WI38 (cell line): ENCODE data around the gene AGAP1.

ENCODE experiments used
- H3K4me3 ChIP-seq: 2 replicates; pipeline ENCODE4 v1.5.1; 2011; ENCODE audit warnings: low read depth, mild to moderate bottlenecking, control low read depth, low read length
- CTCF ChIP-seq: IDR thresholded peaks from 2 replicates; pipeline ENCODE4 v1.5.1; 2012; ENCODE audit warnings: low read depth, mild to moderate bottlenecking, control low read depth, low read length

The AGAP1 gene

DNA sequence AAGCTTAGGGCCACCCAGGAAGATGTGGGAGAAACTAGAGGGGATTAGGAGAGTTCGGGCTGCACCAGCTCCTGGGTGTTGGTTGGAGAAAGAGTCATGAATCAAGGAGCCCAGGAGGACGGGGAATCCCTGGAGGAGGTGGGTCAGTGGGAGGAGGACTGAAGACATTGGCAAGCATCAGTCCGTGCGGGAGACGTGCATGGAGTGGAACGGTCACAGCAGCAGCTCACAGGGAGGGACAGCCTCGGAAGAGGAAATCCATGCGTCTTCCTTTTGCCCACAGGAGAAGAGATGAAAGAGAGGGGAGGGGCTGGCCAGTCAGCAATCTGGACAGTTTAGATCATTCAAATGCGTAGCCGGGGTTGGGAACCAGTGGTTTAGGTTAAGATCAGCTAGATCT, 495.7 kb downstream of the AGAP1 start:
- H3K4me3 ChIP-seq: no peak overlapping the region
- TF ChIP-seq CTCF: no peak

DNA sequence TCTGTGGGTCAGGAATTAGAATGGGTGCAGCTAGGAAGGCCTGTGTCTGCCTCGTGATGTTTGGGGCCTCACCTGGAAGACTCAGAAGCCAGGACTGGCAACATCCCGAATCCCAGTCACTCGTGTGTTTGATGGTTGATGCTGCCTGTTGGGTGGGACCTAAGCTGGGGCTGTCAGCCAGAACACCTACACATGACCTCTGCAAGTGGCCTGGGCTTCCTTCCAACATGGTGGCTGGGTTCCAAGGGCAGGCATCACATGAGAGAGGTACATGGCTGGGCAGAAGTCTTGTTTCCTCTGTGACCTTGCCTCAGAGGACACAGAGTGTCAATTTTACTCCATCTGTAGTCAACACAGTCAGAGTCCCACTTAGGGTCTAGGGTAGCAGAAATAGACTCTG, 496.5 kb downstream of the AGAP1 start:
- no peak for TF ChIP-seq CTCF
- no peak overlapping the region for H3K4me3 ChIP-seq

GRCh38 chr2:235992024-235992423, 498.2 kb downstream of the AGAP1 start:
- TF ChIP-seq CTCF: no peak

GRCh38 chr2:235996419-235996818, 502.6 kb downstream of the AGAP1 start:
- TF ChIP-seq CTCF: no peak
- H3K4me3 ChIP-seq: no peak overlapping the region

More at GRCh38 chr2:235992024-235992423, 498.2 kb downstream of the AGAP1 start:
- H3K4me3 ChIP-seq: no peak overlapping the region

DNA sequence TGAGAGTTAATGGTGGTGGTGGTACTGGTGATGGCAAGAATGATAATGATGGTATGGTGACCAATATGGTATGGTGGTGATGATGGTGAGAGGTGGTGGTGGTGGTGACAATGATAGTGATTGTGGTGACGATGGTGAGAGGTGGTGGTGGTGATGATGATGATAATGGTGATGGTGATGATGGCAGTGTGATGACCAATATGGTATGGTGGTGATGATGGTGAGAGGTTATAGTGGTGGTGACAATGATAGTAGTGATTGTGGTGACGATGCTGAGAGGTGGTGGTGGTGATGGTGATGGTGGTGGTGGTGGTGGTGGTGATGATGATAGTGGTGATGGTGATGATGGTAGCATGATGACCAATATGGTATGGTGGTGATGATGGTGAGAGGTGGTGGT, 505.2 kb downstream of the AGAP1 start:
- H3K4me3 ChIP-seq: no peak overlapping the region
- no peak for TF ChIP-seq CTCF

- H3K4me3 ChIP-seq: no peak overlapping the region
- no peak for TF ChIP-seq CTCF
Measured at GRCh38 chr2:236001166-236001828, 507.5 kb downstream of the AGAP1 start.

DNA sequence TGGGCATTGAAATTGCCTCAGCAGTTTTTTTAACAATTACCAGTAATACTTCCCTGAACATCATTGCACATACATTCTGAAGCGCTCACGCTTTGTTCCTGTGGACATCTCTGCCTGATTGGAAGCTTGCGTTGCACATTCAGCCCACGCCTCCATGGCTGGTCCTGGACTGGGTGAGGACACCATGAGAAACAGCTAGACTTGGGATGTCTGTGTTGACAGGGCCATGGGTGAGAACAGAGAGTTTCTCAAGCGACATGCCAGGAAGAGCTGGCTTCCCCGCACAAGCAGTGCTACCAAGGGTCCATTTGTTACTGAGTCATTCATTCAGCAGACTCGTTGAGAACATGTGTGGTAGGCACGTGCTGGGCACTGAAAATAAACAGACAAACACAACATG, 508.0 kb downstream of the AGAP1 start:
- no peak for TF ChIP-seq CTCF
- H3K4me3 ChIP-seq: no peak overlapping the region
